ENCODE measurements around the gene SNAP29. TPM values are rescaled to one million over a fixed set of nuclear protein-coding genes. Genes with fewer than 3 reads are reported as not detected.

The SNAP29 gene
- total and polyA plus RNA-seq, 2 donors (not counting 3 experiments of a cell fraction or from before 2014, with no cell fraction given) = 16.4 to 26.7 TPM

GRCh38 chr22:20868025-20868962 lies 9.5 kb downstream of the SNAP29 start:
- CTCF ChIA-PET = interaction anchor here (1.7 to 2.7 kb wide), 2 partner anchors 17 to 64 kb away, joined by 4 to 14 read pairs; no protein-coding TSS in a partner anchor
- H3K4me1 ChIP-seq (ENCODE audit: control insufficient read depth, extremely low read depth, insufficient read depth, low read length) = peaks cover 4% of the 10 kb centered on the region
- H3K27me3 ChIP-seq (ENCODE audit: control insufficient read depth in 2 of 2, insufficient read depth in 2 of 2, low read length in 2 of 2) = no peaks in the 10 kb centered on the region
- H3K4me2 ChIP-seq (ENCODE audit: insufficient read depth, low read length) = no peak overlapping the region
- no TSS peak for BruUV-seq (replicated peaks)
- no peak overlapping the region for H3K27ac ChIP-seq (ENCODE audit: insufficient read depth, low read depth, low read length)
- no peaks in the 10 kb centered on the region for H3K9me1 ChIP-seq (replicated peaks; ENCODE audit: control insufficient read depth, extremely low read depth, insufficient read depth, low read length)
- intact Hi-C loops (cut with micrococcal nuclease) = no loop called here
- no peak overlapping the region for H3K4me3 ChIP-seq (replicated peaks in 1 of 3; ENCODE audit: insufficient read depth in 1 of 3, low read depth in 1 of 3, low read length in 3 of 3)
- H4K20me1 ChIP-seq (replicated peaks; ENCODE audit: control insufficient read depth, extremely low read depth, insufficient read depth, low read length) = no peaks in the 10 kb centered on the region
- no peak for FAIRE-seq
- no peaks in the 10 kb centered on the region for H3K79me2 ChIP-seq (ENCODE audit: control insufficient read depth, insufficient read depth, low read length)
- H2AFZ ChIP-seq (ENCODE audit: low read depth, low read length) = no peak overlapping the region
- TF ChIP-seq CTCF (IDR thresholded peaks at IDR 0.05; ENCODE audit: extremely low read depth in 1 of 2, insufficient read depth in 1 of 2, low read depth in 1 of 2, low read length in 2 of 2) (no peak), MAX (IDR thresholded peaks at IDR 0.05; ENCODE audit: insufficient read depth, insufficient read length) (no peak), POLR2AphosphoS5 (IDR thresholded peaks at IDR 0.05; ENCODE audit: insufficient read depth, low read depth, low read length) (no peak), FOS (IDR thresholded peaks at IDR 0.05; ENCODE audit: borderline replicate concordance, insufficient read depth, low read length) (no peak), POLR2A (IDR thresholded peaks at IDR 0.05; ENCODE audit: low read depth, low read length) (no peak), EZH2 (IDR thresholded peaks at IDR 0.05; ENCODE audit: borderline replicate concordance, low read depth, low read length, severe bottlenecking) (no peak), GATA2 (IDR thresholded peaks at IDR 0.05; ENCODE audit: insufficient read depth, insufficient read length, low read depth, low read length) (no peak), JUN (IDR thresholded peaks at IDR 0.05; ENCODE audit: borderline replicate concordance, insufficient read depth, insufficient read length, low read depth) (no peak)
- DNase-seq (ENCODE audit: low read depth, low spot score) = no peak
- no peak overlapping the region for H3K9ac ChIP-seq (replicated peaks; ENCODE audit: extremely low read depth, insufficient read depth, low read length)
- dilution Hi-C loops (cut with MboI; ENCODE audit: extremely low pct_ligation_motif_present, low sequenced_read_pairs) = no loop called here
- no peaks in the 10 kb centered on the region for H3K9me3 ChIP-seq (replicated peaks; ENCODE audit: control insufficient read depth, insufficient read depth, low read length)
- peaks cover 3 to 7% of the 10 kb centered on the region in 2 experiments for H3K36me3 ChIP-seq (ENCODE audit: control insufficient read depth in 2 of 2, extremely low read depth in 1 of 2, insufficient read depth in 2 of 2, low read length in 2 of 2)
- POLR2A ChIA-PET = no interaction called here

Measured in endothelial cell of umbilical vein (primary cell).